Right renal pelvis (tissue), 4 donors: Measurements from ENCODE around the gene RTL5. TPM values are rescaled to one million over a fixed set of nuclear protein-coding genes. Genes with fewer than 3 reads are reported as not detected.

ENCODE experiments used
- DNase-seq, 4 donors: peaks; one replicate each; pipeline ENCODE4 v3.0.0-alpha.2; 2013; ENCODE audit warnings: low read depth in 4 of 4, low spot score in 3 of 4, missing footprints in 1 of 4
- polyA plus RNA-seq, 4 donors: library from polyadenylated mRNA; unstranded; fragments of 120-200 nt; gene quantifications; one replicate each; pipeline ENCODE4 v1.2.1, GENCODE V29; 2013; ENCODE audit not compliant: insufficient read length in 4 of 4

RTL5 gene
- polyA plus RNA-seq, 4 donors: 22.2 to 26.6 (median 23.7) TPM

GRCh38 chrX:72080800-72081199 is 50.9 kb downstream of the RTL5 start:
- DNase-seq: no peak

- DNase-seq: no peak
These were observed 51.6 kb downstream of the RTL5 start for GRCh38 chrX:72080150-72080549.

- no peak for DNase-seq
These were observed 52.1 kb downstream of the RTL5 start for GRCh38 chrX:72079607-72080006.

GRCh38 chrX:72078411-72078810 is 53.3 kb downstream of the RTL5 start:
- no peak for DNase-seq

Other genes starting within 250 kb of the RTL5 start
- gene NHSL2, start 221.1 kb downstream of the RTL5 start, polyA plus RNA-seq: 1 to 10 TPM; 8.0 to 9.8 (median 9.3) TPM
- gene PIN4, start 49.8 kb upstream of the RTL5 start, polyA plus RNA-seq: 10 to 100 TPM; 38.2 to 51.9 (median 42.1) TPM
- gene ERCC6L, start 107.1 kb upstream of the RTL5 start, polyA plus RNA-seq: 1 to 10 TPM; 3.9 to 5.2 (median 4.6) TPM
- 1,000 to 10,000 TPM; 1,526 to 1,693 (median 1,573) TPM for gene RPS4X, start 145.3 kb upstream of the RTL5 start, polyA plus RNA-seq
- gene CITED1, start 174.0 kb upstream of the RTL5 start, polyA plus RNA-seq: 10 to 100 TPM in 3 of 4 donors, 1 to 10 TPM in 1; 3.4 to 16.4 (median 13.4) TPM